HepG2 (cell line): ENCODE measurements around the gene PRMT7. TPM values are rescaled to one million over a fixed set of nuclear protein-coding genes. Genes with fewer than 3 reads are reported as not detected.

ENCODE experiments used
- AHR ChIP-seq: IDR thresholded peaks from 2 replicates; pipeline ENCODE4 v1.6.1; 2018; ENCODE audit warnings: missing genetic modification reagents, missing compliant biosample characterization
- CREBL2 ChIP-seq: sonication (generic); formaldehyde crosslinking; IDR thresholded peaks from 2 replicates; pipeline ENCODE4 v1.8.1; 2023; ENCODE audit warnings: missing genetic modification reagents, mild to moderate bottlenecking, borderline replicate concordance
- FOXP4 ChIP-seq: sonication (generic); formaldehyde crosslinking; IDR thresholded peaks from 2 replicates; pipeline ENCODE4 v1.4.0; 2020; ENCODE audit warnings: missing genetic modification reagents
- GFI1 ChIP-seq: sonication (generic); formaldehyde crosslinking; IDR thresholded peaks from 2 replicates; pipeline ENCODE4 v1.5.0; 2020; ENCODE audit warnings: missing genetic modification reagents, mild to moderate bottlenecking, borderline replicate concordance
- KDM6A ChIP-seq: IDR thresholded peaks from 2 replicates; pipeline ENCODE4 v1.6.1; 2016; ENCODE audit warnings: low read depth
- MAFG ChIP-seq: sonication (generic); formaldehyde crosslinking; IDR thresholded peaks from 2 replicates; pipeline ENCODE4 v1.5.1; 2020; ENCODE audit warnings: mild to moderate bottlenecking, missing genetic modification reagents
- POLR2G ChIP-seq: fragments of 200-400 bp; formaldehyde crosslinking; IDR thresholded peaks from 2 replicates; pipeline ENCODE4 v1.6.1; 2018; ENCODE audit warnings: mild to moderate bottlenecking, low read depth, low read length, moderate library complexity
- RNF2 ChIP-seq: fragments of 450-650 bp; conservative IDR thresholded peaks from 2 replicates; pipeline ENCODE4 v1.6.1; 2016; ENCODE audit warnings: low read depth
- RXRB ChIP-seq: IDR thresholded peaks from 2 replicates; pipeline ENCODE4 v1.6.1; 2016; ENCODE audit warnings: borderline replicate concordance, missing genetic modification reagents, missing compliant biosample characterization
- SALL1 ChIP-seq: sonication (generic); formaldehyde crosslinking; IDR thresholded peaks from 2 replicates; pipeline ENCODE4 v1.8.0; 2022; ENCODE audit warnings: mild to moderate bottlenecking, missing genetic modification reagents
- SNAPC2 ChIP-seq: sonication (generic); formaldehyde crosslinking; IDR thresholded peaks from 2 replicates; pipeline ENCODE4 v1.8.1; 2022; ENCODE audit warnings: mild to moderate bottlenecking, missing genetic modification reagents
- SUZ12 ChIP-seq: fragments of 150-350 bp; IDR thresholded peaks from 2 replicates; pipeline ENCODE4 v1.6.1; 2014; ENCODE audit warnings: low read depth, low read length
- UBTF ChIP-seq: sonication (generic); formaldehyde crosslinking; IDR thresholded peaks from 2 replicates; pipeline ENCODE4 v1.4.0; 2020; ENCODE audit warnings: mild to moderate bottlenecking, missing genetic modification reagents
- ZBTB3 ChIP-seq: sonication (generic); formaldehyde crosslinking; IDR thresholded peaks from 2 replicates; pipeline ENCODE4 v1.4.0; 2020; ENCODE audit warnings: low read depth, mild to moderate bottlenecking, moderate library complexity, missing genetic modification reagents, borderline replicate concordance
- ZKSCAN1 ChIP-seq: fragments of 150-350 bp; IDR thresholded peaks from 2 replicates; pipeline ENCODE4 v1.6.1; 2014; ENCODE audit warnings: low read length
- ZNF230 ChIP-seq: sonication (generic); formaldehyde crosslinking; IDR thresholded peaks from 2 replicates; pipeline ENCODE4 v1.4.0; 2020; ENCODE audit warnings: mild to moderate bottlenecking, missing genetic modification reagents
- ZNF253 ChIP-seq: sonication (generic); formaldehyde crosslinking; IDR thresholded peaks from 2 replicates; pipeline ENCODE4 v1.8.0; 2022; ENCODE audit warnings: mild to moderate bottlenecking, missing genetic modification reagents, borderline replicate concordance
- ZNF580 ChIP-seq: IDR thresholded peaks from 2 replicates; pipeline ENCODE4 v1.6.1; 2016; ENCODE audit warnings: low read depth, borderline replicate concordance
- ZNF607 ChIP-seq: sonication (generic); formaldehyde crosslinking; IDR thresholded peaks from 2 replicates; pipeline ENCODE4 v1.5.1; 2020; ENCODE audit warnings: missing genetic modification reagents, mild to moderate bottlenecking, borderline replicate concordance
- ZNF652 ChIP-seq: IDR thresholded peaks from 2 replicates; pipeline ENCODE4 v1.6.1; 2016; ENCODE audit warnings: low read depth, borderline replicate concordance
- ZNF749 ChIP-seq: sonication (generic); formaldehyde crosslinking; IDR thresholded peaks from 2 replicates; pipeline ENCODE4 v1.8.0; 2022; ENCODE audit warnings: mild to moderate bottlenecking, missing genetic modification reagents, moderate library complexity, borderline replicate concordance
- polyA plus RNA-seq, 8 experiments: library from polyadenylated mRNA; depleted of rRNA in 3 of 8; stranded (reverse) in 7 of 8; unstranded in 1 of 8; fragments of >200 nt; fragmentation: Illumina TruSeq in 4 of 8; extraction: Trizol in 4 of 8; gene quantifications; 2 replicates each; pipeline versions ENCODE4 v1.2.1 to v1.2.3, GENCODE V29; 2011 to 2016; ENCODE audit warnings: low read depth in 4 of 8, missing spikeins in 1 of 8, mixed read lengths in 1 of 8; ENCODE audit not compliant: insufficient read depth in 1 of 8
- total RNA-seq, 5 experiments: library from RNA; depleted of rRNA; stranded (reverse); fragments of >200 nt; fragmentation: Illumina TruSeq; extraction: Trizol; gene quantifications; 2 replicates each; pipeline ENCODE4 v1.2.3, GENCODE V29; 2016; ENCODE audit warnings: low read depth in 1 of 5

The PRMT7 gene
- total and polyA plus RNA-seq, 2 of the 13 experiments (the other 11 are each of a cell fraction or from before 2014, with no cell fraction given), result 47.5 to 55.0 TPM

- TF ChIP-seq KDM6A (no peak; the same call in 1 of the 2 replicates), ZNF580 (peak; percentile 14; the same call in 1 of the 2 replicates), GFI1 (CRISPR knock-in tag) (peak; percentile 69; the same call in 1 of the 2 replicates), RXRB (CRISPR knock-in tag) (peak; percentile 63), ZNF607 (no peak), SNAPC2 (CRISPR knock-in tag) (no peak), ZNF230 (peak; percentile 75; the same call in 1 of the 2 replicates), SALL1 (CRISPR knock-in tag) (peak; percentile 57), ZBTB3 (CRISPR knock-in tag) (0 out of 2 replicates have a peak, but pooled peaks have one; percentile 64), CREBL2 (CRISPR knock-in tag) (no peak), ZNF253 (CRISPR knock-in tag) (no peak), RNF2 (no peak), MAFG (CRISPR knock-in tag) (no peak), ZNF749 (no peak), AHR (CRISPR knock-in tag) (no peak), ZKSCAN1 (0 out of 2 replicates have a peak, but pooled peaks have one; percentile 18), POLR2G (no peak), SUZ12 (no peak), ZNF652 (CRISPR knock-in tag) (no peak), UBTF (CRISPR knock-in tag) (peak; percentile 32; the same call in 1 of the 2 replicates), FOXP4 (CRISPR knock-in tag) (0 out of 2 replicates have a peak, but pooled peaks have one; percentile 24)
Measured at GRCh38 chr16:68328151-68328859, 17.5 kb downstream of the PRMT7 start (continued).
